Stimulated activated CD4-positive, alpha-beta T cell treated with anti-CD3 and anti-CD28 coated beads, Interleukin-1b, Interleukin-23, amount 100 ng/mL, for 24 hours (primary cell): ENCODE data around the gene PIBF1.
"Not testable (repeated sequence)": the region's sequence is repeated elsewhere in the genome, so short reads cannot be mapped to it uniquely, and the experiment has no call there.

ENCODE experiments used
- DNase-seq, 4 experiments: peaks; one replicate each; pipeline ENCODE4 v3.0.0-alpha.2; 2020; ENCODE audit warnings: low read depth in 4 of 4, low spot score in 1 of 4

PIBF1 gene

DNA sequence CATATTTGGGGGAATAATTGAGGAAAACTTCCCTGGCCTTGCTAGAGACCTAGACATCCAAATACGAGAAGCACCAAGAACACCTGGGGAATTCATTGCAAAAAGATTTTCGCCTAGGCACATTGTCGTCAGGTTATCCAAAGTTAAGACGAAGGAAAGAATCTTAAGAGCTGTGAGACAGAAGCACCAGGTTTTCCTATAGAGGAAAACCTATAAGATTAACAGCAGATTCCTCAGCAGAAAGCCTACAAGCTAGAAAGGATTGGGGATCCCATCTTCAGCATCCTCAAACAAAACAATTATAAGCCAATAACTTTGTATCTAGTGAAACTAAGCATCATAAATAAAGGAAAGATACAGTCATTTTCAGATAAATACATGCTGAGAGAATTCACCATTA lies 114.9 kb downstream of the PIBF1 start:
- no peak for DNase-seq

DNA sequence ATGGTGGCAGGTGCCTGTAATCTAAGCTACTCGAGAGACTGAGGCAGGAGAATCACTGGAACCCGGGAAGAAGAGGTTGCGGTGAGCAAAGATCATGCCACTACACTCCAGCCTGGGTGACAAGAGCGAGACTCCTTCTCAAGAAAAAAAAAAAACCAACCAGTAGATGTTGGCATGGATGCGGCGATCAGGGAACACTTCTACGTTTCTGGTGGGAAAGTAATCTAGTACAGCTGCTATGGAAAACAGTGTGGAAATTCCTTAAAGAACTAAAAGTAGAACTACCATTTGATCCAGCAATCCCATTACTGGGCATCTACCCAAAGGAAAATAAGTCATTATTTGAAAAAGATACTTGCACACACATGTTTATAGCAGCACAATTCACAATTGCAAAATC lies 119.6 kb downstream of the PIBF1 start:
- DNase-seq, result not testable (repeated sequence)

GRCh38 chr13:72908416-72908815 lies 126.5 kb downstream of the PIBF1 start:
- DNase-seq, result no peak

- DNase-seq, result no peak
Measured at GRCh38 chr13:72911981-72912380, 130.0 kb downstream of the PIBF1 start.

DNA sequence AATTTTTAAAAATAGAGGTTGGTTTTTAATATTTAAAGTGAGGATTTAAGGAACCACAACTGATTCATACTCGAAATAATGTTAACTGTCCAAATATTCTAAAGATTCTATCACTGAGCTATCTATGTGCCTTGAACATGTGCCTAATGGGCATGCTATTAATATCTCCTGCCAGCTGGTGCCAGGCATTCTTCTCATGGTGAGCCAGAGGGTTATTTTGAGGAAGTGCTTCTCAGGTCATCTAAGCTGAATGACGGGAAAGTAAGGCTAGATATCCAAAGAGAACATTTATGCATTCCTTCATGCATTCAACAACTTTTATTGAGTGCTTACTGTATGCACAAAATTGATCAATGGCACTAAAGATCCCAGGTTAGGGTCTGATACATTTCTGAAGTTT lies 138.2 kb downstream of the PIBF1 start:
- DNase-seq, result no peak

GRCh38 chr13:72931311-72931710 lies 149.4 kb downstream of the PIBF1 start:
- DNase-seq, result no peak

GRCh38 chr13:72932250-72932649 lies 150.3 kb downstream of the PIBF1 start:
- DNase-seq, result no peak

- DNase-seq, result not testable (repeated sequence)
Measured at GRCh38 chr13:72946267-72946666, 164.3 kb downstream of the PIBF1 start.

GRCh38 chr13:72952529-72953141 lies 170.7 kb downstream of the PIBF1 start:
- no peak for DNase-seq

DNA sequence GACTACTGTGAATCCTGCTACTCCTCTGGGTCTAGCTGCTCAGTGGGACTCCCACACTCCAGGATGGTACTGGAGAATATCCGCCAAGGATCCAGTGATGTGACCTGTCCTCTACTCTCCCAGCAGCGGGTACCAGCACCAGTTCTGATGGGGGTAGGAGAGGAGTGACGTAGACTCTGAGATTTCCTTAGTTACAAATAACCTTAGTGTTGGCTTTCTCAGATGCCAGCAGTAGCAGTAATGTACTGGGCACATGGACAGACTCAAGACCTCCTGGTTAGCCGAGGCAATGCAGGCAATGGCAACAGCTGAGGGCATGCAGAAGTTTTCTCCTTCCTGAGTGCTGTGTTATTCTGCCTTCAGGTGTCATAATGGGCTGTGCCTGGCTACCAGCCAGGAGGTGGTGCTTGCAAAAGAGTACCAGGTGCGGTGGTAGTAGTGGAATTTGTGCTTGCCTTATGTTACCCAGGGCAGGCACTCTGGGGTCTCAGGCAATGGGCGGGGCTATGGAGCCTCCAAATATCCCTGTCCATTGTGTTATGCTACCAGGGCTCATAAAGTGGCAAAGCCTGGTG lies 171.5 kb downstream of the PIBF1 start:
- no peak for DNase-seq

DNA sequence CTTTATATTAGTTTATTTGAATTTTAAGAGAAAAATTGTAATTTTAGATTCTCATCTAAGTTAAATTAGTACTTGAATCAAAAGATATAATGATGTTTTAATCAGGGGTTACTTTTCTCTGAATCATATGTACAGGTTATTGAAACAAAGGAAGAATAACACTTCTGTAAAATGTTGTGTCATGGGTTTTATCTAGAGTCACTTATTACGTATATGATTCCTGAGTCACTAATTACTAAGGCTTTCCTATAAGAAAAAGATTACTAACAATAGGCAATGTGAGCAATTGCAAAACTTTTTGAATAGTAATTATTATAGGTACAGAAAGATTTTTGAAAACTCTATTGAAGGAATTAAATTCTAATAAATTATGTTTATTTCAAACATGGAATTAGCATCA lies 177.7 kb downstream of the PIBF1 start:
- DNase-seq, result no peak

- DNase-seq, result no peak
Measured at GRCh38 chr13:72960114-72960513, 178.2 kb downstream of the PIBF1 start.

DNA sequence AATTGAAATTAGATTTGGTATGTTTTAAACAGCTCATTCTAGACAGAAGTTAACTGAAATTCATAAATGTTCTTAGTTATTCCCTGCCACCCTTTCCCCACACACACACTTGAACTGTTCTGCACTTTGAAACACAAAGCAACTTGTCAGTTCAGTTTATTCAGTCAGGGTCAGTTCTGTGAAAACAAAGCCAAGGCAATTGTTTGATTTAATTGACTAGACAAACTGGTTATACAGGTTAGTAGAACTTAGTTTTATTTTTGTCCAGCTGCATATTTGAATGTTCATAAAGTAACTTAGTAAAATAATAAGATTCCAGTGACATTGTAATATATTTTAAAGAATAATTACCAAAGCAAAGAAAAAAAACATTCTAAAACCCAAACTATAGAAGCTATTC lies 178.6 kb downstream of the PIBF1 start:
- no peak for DNase-seq

GRCh38 chr13:72963762-72964161 lies 181.8 kb downstream of the PIBF1 start:
- DNase-seq, result no peak

DNA sequence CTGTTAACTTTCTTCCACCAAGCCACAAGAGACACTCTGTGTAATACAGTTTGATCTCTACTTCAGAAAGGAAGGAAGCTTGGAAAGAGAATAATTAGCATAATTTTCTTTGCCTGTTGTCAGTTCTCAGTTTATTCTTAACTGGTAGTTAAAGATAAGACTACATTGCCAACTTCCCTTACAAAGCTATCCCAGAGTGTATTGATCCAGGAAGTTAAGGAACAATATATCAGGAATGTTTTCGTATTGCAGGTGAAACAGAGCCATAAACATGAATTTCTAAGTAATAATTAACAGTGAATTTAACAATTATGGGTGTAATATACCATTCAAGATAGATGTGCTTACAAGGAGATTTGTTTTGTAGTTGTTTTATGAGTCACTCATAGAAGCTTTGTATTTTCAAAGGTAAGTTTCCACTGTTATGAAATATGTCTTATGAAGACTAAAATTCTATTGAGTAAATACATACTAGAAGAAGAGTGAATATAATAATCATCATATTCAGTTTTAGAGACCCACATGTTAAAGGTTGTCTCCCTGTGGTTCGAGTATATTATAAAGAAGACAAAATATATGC lies 188.5 kb downstream of the PIBF1 start:
- DNase-seq, result no peak

DNA sequence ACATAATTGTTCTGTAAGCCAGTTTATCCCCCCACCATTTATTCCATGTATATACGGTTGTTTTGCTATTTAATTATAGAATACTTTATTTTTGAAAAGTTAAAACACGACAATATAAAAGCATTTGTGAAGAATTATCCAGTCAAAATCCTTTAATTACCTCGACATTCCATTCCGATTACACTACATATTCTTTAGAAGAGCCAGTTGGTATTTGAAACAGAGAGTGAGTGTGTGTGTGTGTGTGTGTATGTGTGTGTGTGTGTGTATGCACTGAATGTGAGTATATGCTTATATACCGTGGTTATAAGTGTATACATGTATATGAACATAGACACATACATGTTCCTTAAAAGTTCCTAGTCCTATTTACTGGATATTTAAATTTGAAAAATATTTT lies 189.0 kb downstream of the PIBF1 start:
- no peak for DNase-seq

- DNase-seq, result no peak
Measured at GRCh38 chr13:72973234-72973633, 191.3 kb downstream of the PIBF1 start.

- DNase-seq, result no peak
Measured at GRCh38 chr13:72983085-72983768, 201.3 kb downstream of the PIBF1 start.

GRCh38 chr13:72985610-72986009 lies 203.7 kb downstream of the PIBF1 start:
- no peak for DNase-seq

- DNase-seq, result no peak
Measured at GRCh38 chr13:72986197-72986596, 204.3 kb downstream of the PIBF1 start.

GRCh38 chr13:72990953-72991352 lies 209.0 kb downstream of the PIBF1 start:
- DNase-seq, result no peak

DNA sequence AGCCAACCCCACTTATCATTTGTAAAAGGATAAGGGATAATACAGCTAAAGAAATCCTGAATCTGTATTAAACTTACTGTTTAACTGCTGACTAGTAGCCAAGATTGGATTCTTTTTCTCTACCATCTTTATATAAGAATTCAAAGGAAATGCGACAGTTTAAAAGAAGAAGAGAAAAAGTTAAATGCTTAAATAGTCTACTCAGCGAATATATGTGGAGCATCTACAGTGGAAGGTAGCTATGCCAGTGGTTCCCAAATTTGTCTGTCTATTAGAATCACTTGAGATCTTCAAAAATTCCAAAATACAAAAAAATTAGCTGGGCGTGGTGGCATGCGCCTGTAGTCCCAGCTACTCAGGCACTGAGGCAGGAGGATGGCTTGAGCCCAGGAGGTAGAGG lies 216.1 kb downstream of the PIBF1 start:
- no peak for DNase-seq
